GM18517 (cell line): ENCODE measurements around the gene SLC23A3.

ENCODE experiments used
- ATAC-seq: cut with Tn5 transposase; IDR thresholded peaks from one replicate; pipeline ENCODE4 v1.9.1; 2021; ENCODE audit warnings: mild to moderate bottlenecking, moderate library complexity; ENCODE audit not compliant: unreplicated experiment

The SLC23A3 gene, protein sequence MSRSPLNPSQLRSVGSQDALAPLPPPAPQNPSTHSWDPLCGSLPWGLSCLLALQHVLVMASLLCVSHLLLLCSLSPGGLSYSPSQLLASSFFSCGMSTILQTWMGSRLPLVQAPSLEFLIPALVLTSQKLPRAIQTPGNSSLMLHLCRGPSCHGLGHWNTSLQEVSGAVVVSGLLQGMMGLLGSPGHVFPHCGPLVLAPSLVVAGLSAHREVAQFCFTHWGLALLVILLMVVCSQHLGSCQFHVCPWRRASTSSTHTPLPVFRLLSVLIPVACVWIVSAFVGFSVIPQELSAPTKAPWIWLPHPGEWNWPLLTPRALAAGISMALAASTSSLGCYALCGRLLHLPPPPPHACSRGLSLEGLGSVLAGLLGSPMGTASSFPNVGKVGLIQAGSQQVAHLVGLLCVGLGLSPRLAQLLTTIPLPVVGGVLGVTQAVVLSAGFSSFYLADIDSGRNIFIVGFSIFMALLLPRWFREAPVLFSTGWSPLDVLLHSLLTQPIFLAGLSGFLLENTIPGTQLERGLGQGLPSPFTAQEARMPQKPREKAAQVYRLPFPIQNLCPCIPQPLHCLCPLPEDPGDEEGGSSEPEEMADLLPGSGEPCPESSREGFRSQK

DNA sequence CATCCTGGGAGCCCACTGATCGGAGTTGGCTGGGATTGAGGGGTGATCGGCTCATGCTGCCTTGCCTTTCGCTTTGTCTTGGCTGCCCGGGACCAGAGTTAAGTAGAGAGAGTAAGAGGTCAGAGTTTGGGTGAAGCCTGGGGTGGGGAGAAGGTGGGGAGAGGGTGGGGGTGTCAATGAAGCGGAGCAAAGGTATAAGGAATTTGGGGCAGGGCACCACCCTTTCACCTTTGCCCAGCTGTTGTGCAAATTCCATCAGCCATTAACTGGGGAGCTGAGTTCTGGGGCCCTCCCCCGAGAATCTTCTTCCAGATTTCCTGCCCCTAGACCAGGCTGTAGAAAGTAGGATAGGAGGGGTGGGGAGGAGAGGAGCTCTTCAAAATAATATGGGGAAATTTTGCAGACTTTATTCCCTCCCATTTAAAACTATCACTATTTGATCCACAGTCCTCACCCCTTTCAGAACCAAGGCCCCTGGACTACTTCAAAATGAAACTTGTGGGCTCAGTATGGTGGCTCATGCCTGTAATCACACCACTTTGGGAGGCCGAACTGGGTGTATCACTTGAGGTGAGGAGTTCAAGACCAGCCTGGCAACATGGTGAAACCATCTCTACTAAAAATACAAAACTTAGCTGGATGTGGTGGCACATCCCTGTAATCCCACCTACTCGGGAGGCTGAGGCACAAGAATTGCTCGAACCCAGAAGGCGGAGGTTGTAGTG is at the start of gene SLC23A3:
Gene SLC23A3 (minus strand): TSS at position 100 of the 725 bp plus-strand sequence. CDS start 45 bp downstream, at position 55.
- no peak for ATAC-seq

DNA sequence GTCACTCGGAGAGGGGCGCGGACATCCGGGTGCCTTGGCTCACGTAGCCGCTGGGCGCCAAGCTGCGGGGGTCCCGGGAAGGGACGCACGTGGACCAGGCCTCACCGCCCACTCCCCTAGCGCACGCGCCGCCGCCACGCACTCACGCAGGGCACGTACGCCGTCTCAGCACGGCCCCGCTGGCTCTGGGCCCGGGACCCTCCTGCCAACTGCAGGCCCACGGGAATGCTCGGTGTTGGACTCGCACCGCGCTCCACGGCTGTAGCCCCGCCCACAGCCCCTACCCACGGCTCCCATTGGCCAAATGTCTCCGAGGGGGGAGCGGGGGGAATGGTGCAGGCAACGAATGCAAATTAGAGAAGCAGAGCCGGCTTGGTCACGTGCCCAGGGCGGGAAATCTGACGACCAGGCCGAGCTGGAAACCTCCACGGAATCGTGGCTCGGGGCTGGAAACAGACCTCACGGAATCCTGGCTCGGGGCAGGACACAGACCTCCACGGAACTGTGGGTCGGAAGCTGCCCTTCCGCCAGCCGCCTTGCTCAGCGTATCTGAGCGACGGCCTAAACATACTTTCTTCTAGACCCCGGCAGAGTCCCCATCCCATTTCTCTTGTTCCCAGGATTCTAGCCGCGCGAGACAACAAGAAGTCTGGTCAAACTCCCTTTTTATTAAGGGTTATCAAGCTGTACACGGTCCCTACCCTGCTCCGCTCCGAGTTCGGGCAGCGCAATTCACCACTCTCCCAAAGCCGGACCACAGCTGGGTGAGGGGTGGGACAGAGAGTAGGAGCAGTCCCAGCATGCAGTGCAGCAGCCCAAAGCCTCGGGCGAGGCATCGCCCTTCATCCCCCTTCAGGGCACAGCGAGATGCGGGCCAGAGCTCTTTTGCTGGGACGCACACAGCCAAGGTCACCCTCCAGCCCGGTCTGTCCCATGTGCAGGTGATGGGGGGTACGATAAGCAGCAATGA is 49.2 kb upstream of the SLC23A3 start, which contains the start of gene ABCB6:
Gene ABCB6 (minus strand): TSS at position 227 of the 970 bp plus-strand sequence. CDS start 285 bp downstream, outside the sequence.
- peak; percentile 70 for ATAC-seq

- ATAC-seq: peak; percentile 14
These were observed 48.4 kb upstream of the SLC23A3 start for GRCh38 chr2:219218217-219218731.

GRCh38 chr2:219216535-219216915 is 46.7 kb upstream of the SLC23A3 start:
- ATAC-seq: no peak

DNA sequence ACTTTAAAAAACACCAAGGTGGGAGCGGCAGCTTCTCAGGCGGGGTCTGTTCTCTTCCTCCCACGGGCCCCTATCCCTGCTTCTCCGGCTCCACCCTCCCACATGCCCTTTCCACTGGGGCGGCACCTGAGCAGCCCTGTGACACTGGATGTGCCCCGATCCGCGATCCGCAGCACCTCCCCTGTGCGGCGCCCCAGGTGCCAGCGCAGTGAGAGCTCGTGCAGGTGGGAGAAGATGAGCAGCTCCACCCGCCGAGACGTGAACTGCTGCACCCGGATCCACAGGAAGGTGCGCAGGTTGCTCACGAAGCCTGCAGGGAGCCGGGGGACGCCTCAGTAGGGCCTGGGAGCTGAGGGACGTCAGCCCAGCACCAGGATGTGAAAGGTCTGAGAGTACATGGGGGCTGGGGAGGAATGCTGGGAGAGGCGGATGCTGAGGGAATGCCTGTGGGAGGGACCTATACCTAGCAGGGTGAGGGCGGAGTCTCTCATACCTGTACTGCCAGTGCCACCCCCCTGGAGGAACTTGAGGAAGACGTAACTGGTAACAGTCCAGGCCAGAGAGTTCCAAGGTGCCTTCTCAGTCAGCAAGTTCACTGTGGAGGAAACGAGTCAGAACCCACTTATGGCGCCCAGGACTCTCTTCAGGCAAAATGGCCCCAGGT is 46.2 kb upstream of the SLC23A3 start:
- no peak for ATAC-seq

DNA sequence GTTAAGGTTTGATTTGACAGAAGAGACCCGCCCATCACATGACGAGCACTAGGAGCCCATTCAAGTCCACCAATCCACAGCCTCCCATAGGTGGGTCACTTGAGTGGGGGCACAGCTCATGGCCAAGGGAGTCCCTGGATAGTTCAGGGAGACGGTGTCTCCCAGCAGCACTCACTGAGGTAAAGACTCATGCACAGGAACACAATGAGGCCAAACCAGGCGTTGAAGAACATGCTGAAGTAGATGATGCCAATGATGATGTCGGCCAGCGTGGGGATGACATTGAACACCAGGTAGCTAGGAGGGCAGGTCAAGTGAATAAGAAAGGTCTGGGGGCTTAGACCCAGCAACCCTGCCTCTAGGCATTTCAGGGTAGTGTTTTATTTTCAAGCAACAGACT is 45.0 kb upstream of the SLC23A3 start:
- ATAC-seq: no peak

DNA sequence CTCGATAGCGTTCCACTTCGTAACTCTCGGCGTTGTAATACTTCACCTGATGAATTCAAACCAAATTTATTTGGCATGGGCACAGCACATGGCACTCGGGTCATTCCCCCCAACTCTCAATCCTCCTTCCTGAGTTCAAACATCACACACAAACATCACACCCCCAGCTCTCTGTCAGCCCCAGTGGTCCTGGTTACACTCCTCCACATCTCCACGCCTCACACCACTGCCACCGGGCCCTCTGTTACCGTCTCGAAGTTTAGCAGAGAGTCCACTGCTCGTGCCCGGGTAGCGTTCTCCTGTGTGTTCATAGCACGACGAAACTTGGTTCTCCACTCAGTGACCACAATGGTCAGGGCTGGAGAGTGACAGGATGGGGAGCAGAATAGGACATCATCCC is 44.3 kb upstream of the SLC23A3 start:
- no peak for ATAC-seq

- no peak for ATAC-seq
These were observed 43.8 kb upstream of the SLC23A3 start for GRCh38 chr2:219213486-219214071.

GRCh38 chr2:219213026-219213415 is 43.2 kb upstream of the SLC23A3 start:
- no peak for ATAC-seq

DNA sequence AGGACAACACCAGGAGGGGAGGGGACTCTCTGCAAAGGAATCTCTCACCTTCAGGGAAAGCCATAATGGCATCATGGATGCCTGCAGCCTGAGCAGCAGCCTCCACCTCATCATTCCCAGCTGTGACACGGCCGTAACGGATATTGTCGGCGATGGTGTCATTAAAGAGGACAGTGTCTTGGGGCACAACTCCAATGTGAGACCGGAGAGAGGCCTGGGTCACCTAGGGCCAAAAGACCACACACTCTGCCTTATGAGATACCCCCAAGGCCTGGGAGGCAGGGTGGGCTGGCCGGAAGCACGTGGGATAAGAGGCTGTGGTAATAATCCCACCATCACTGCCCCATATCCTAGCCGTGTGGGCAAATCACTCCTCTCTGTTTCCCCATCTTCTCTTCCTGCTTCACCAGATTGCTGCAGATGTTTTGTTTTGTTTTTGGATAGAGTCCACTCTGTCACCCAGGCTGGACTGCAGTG is 41.1 kb upstream of the SLC23A3 start:
- no peak for ATAC-seq

DNA sequence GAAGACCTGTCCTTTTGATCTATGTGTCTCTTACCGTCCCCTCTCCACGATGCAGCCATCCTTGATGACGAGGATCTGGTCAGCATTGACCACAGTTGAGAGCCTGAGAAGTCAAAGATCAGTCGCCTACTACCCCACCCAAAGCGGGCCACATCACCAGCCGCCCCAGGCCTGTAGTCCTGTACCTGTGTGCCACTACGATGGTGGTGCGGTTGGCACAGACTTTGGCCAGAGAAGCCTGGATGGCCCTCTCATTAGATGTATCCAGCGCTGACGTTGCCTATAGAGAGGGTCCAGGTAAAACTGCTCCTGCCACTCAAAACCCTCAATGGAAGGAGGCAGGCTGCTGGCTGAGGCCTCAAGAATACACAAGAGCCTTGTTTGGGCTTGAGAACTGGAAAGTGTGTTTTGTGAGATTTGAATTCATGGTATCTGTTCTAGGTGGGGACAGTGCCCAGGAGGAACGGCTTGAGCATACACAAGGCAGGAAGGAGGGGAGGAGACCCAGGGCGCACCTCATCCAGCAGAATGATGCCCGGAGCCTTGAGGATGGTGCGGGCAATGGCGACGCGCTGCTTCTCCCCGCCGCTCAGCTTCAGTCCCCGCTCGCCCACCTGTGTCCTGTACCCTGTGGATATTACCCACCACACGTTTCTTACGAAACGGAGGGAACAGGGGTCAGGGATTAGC is 40.5 kb upstream of the SLC23A3 start:
- no peak for ATAC-seq

- ATAC-seq: no peak
These were observed 39.7 kb upstream of the SLC23A3 start for GRCh38 chr2:219209236-219210195.

DNA sequence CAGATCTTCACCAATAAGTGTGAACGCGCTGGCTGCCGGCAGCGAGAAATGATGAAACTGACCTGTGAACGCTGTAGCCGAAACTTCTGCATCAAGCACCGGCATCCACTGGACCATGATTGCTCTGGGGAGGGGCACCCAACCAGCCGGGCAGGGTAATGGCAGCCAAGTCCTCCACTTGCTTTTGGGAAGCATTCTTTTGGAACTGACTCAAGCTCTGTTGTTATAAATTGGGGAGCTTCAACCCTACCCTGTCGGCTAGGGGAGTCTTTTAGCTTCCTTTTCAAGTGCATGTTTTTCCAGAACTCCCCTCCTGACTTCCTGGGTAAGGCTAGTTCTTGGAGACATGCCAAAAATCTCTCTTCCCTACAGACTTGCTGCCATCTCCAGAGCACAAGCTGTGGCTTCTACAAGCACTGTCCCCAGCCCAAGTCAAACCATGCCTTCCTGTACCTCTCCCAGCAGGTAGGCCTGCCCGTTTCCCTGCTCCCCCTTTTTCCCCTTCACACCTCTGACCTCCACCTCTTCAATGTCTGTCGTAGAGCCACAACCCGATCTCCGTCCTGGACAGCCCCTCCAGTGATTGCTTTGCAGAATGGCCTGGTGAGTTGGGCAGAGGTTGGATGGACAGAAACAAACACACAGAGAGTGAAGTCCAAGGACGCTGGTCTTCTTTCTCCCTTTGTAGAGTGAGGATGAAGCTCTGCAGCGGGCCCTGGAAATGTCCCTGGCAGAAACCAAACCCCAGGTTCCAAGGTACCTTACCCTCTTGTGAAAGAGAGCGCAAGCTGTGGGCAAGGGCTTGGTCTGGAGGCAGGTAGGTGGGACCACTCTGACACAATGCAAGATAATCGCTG is 38.3 kb upstream of the SLC23A3 start:
- ATAC-seq: no peak

DNA sequence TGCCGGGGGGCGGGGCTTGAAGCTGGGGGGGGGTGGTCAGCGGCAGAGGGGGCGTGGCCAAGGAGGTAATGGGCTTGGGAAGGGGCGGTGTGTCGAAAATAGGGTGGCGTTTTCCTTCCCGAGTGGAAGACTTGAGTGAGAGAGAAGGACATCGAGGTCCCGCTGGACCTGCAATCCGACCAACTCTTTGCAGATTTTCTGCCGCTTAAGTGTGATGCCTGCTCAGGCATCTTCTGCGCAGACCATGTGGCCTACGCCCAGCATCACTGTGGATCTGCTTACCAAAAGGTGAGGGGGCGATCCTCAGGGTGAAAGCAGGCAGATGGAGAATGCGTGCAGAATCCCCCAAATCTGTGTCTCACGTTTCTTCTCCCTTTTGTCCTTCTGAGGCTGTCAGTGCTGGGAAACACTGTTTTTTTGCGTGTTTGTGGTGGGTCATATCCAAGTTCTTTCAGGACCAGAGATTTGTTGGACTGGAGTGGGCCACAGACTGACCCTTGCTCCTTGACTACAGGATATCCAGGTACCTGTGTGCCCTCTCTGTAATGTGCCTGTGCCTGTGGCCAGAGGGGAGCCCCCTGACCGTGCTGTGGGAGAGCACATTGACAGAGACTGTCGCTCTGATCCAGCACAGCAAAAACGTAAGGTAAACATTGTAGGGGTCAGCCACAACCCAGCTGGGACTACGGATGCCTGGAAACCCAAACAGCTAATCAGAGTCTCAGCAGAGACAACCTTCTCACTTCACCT is 37.5 kb upstream of the SLC23A3 start:
- no peak for ATAC-seq

- ATAC-seq: peak; percentile 89
These were observed 36.7 kb upstream of the SLC23A3 start, which contains the start of gene ZFAND2B for GRCh38 chr2:219206328-219207133. Gene ZFAND2B (plus strand): TSS chr2:219206782. CDS start chr2:219206988, 206 bp downstream.
